Astrocyte (in vitro differentiated cells and primary cell): ENCODE data around the gene ZRANB1. TPM values are rescaled to one million over a fixed set of nuclear protein-coding genes. Genes with fewer than 3 reads are reported as not detected.

Experiments used
- DNase-seq: peaks from one replicate; pipeline ENCODE4 v3.0.0-alpha.2; 2010; ENCODE audit warnings: low read depth
- FAIRE-seq: peaks from 2 replicates; lab custom pipeline; 2011; peaks lifted over from hg19 to GRCh38; lab: Jason Lieb, UNC
- H2AFZ ChIP-seq: 2 replicates; pipeline ENCODE4 v1.6.0; 2012; ENCODE audit warnings: low read depth, low read length, inconsistent platforms
- H3K27ac ChIP-seq: 2 replicates; pipeline ENCODE4 v1.5.1; 2011; ENCODE audit warnings: low read depth, low read length, inconsistent platforms
- H3K27me3 ChIP-seq: 2 replicates; pipeline ENCODE4 v1.6.0; 2011; ENCODE audit warnings: low read length, inconsistent platforms; ENCODE audit not compliant: insufficient read depth
- H3K36me3 ChIP-seq: 2 replicates; pipeline ENCODE4 v1.5.1; 2011; ENCODE audit warnings: low read length, inconsistent platforms; ENCODE audit not compliant: insufficient read depth
- H3K4me1 ChIP-seq: 2 replicates; pipeline ENCODE4 v1.5.1; 2011; ENCODE audit warnings: low read length, inconsistent platforms; ENCODE audit not compliant: insufficient read depth
- H3K4me2 ChIP-seq: 2 replicates; pipeline ENCODE4 v1.6.0; 2012; ENCODE audit warnings: low read length, inconsistent platforms
- H3K4me3 ChIP-seq: 2 replicates; pipeline ENCODE4 v1.5.1; 2011; ENCODE audit warnings: low read depth, mild to moderate bottlenecking, low read length, inconsistent platforms; ENCODE audit not compliant: insufficient read depth
- H3K79me2 ChIP-seq: 2 replicates; pipeline ENCODE4 v1.6.0; 2012; ENCODE audit warnings: mild to moderate bottlenecking, low read length, inconsistent platforms; ENCODE audit not compliant: insufficient read depth
- H3K9ac ChIP-seq: 2 replicates; pipeline ENCODE4 v1.6.0; 2012; ENCODE audit warnings: mild to moderate bottlenecking, low read length, inconsistent platforms
- H3K9me3 ChIP-seq: 2 replicates; pipeline ENCODE4 v1.5.1; 2012; ENCODE audit warnings: low read depth, mild to moderate bottlenecking, low read length, inconsistent platforms; ENCODE audit not compliant: insufficient read depth
- H4K20me1 ChIP-seq: 2 replicates; pipeline ENCODE4 v1.6.0; 2012; ENCODE audit warnings: low read length, inconsistent platforms; ENCODE audit not compliant: insufficient read depth
- H3K27ac Mint-ChIP-seq: one replicate; pipeline ENCODE4 v1.8.0; 2021; ENCODE audit warnings: mild to moderate bottlenecking, mixed read lengths; ENCODE audit not compliant: unreplicated experiment
- H3K27me3 Mint-ChIP-seq: one replicate; pipeline ENCODE4 v1.8.0; 2021; ENCODE audit warnings: low read depth, mixed read lengths; ENCODE audit not compliant: unreplicated experiment
- H3K36me3 Mint-ChIP-seq: one replicate; pipeline ENCODE4 v1.8.0; 2021; ENCODE audit warnings: low read depth, mixed read lengths; ENCODE audit not compliant: unreplicated experiment
- H3K4me1 Mint-ChIP-seq: one replicate; pipeline ENCODE4 v1.8.0; 2021; ENCODE audit warnings: low read depth, mixed read lengths; ENCODE audit not compliant: unreplicated experiment
- H3K4me3 Mint-ChIP-seq: one replicate; pipeline ENCODE4 v1.8.0; 2021; ENCODE audit warnings: mild to moderate bottlenecking, moderate library complexity, mixed read lengths; ENCODE audit not compliant: unreplicated experiment
- H3K9me3 Mint-ChIP-seq: one replicate; pipeline ENCODE4 v1.8.0; 2021; ENCODE audit warnings: mild to moderate bottlenecking, mixed read lengths; ENCODE audit not compliant: unreplicated experiment
- CTCF ChIP-seq: IDR thresholded peaks from 2 replicates; pipeline ENCODE4 v1.5.1; 2011; ENCODE audit warnings: low read depth, mild to moderate bottlenecking, inconsistent platforms, low read length, moderate library complexity; ENCODE audit not compliant: insufficient read depth
- EZH2 ChIP-seq: IDR thresholded peaks from 2 replicates; pipeline ENCODE4 v1.6.1; 2012; ENCODE audit warnings: mild to moderate bottlenecking, low read length, inconsistent platforms; ENCODE audit not compliant: insufficient read depth
- total RNA-seq: library from RNA; stranded (reverse); gene quantifications from 2 replicates; pipeline ENCODE4 v1.2.1, GENCODE V29; 2021

The ZRANB1 gene
- total RNA-seq, 1 donor from 2014 or later: 24.9 TPM

- H3K9ac ChIP-seq: no peak overlapping the region
- H3K4me2 ChIP-seq: no peak overlapping the region
- H3K9me3 ChIP-seq: no peaks in the 10 kb centered on the region
- H4K20me1 ChIP-seq: peaks cover 91% of the 10 kb centered on the region
- FAIRE-seq (no peak), DNase-seq (no peak)
- Mint-ChIP-seq H3K36me3 (peaks cover 12% of the 10 kb centered on the region), H3K27me3 (no peaks in the 10 kb centered on the region), H3K27ac (peak overlapping the region; percentile 36), H3K9me3 (no peaks in the 10 kb centered on the region), H3K4me1 (peaks cover 24% of the 10 kb centered on the region), H3K4me3 (no peak overlapping the region)
- H3K4me3 ChIP-seq: no peak overlapping the region
- H3K4me1 ChIP-seq: peaks cover 24% of the 10 kb centered on the region
- H3K79me2 ChIP-seq: peaks cover 54% of the 10 kb centered on the region
- TF ChIP-seq EZH2: no peak
- no peak for TF ChIP-seq CTCF
- no peaks in the 10 kb centered on the region for H3K36me3 ChIP-seq
- no peaks in the 10 kb centered on the region for H3K27me3 ChIP-seq
- no peak overlapping the region for H2AFZ ChIP-seq
- H3K27ac ChIP-seq: no peak overlapping the region
Measured at GRCh38 chr10:125003901-125004467, 62.1 kb downstream of the ZRANB1 start.

- DNase-seq (no peak), FAIRE-seq (no peak)
- no peak overlapping the region for H2AFZ ChIP-seq
- TF ChIP-seq CTCF: no peak
- TF ChIP-seq EZH2: no peak
- no peak overlapping the region for H3K4me3 Mint-ChIP-seq
- H3K9me3 ChIP-seq: no peaks in the 10 kb centered on the region
- H3K9ac ChIP-seq: no peak overlapping the region
- H3K27me3 ChIP-seq: no peaks in the 10 kb centered on the region
- H3K4me2 ChIP-seq: no peak overlapping the region
- H3K9me3 Mint-ChIP-seq: no peaks in the 10 kb centered on the region
- peaks cover 91% of the 10 kb centered on the region for H4K20me1 ChIP-seq
- no peak overlapping the region for H3K4me3 ChIP-seq
- H3K27me3 Mint-ChIP-seq: no peaks in the 10 kb centered on the region
- no peaks in the 10 kb centered on the region for H3K36me3 ChIP-seq
- peaks cover 57% of the 10 kb centered on the region for H3K79me2 ChIP-seq
- no peak overlapping the region for H3K27ac ChIP-seq
- H3K27ac Mint-ChIP-seq: peak overlapping the region; percentile 36
- H3K36me3 Mint-ChIP-seq: peaks cover 12% of the 10 kb centered on the region
- H3K4me1 Mint-ChIP-seq: peaks cover 28% of the 10 kb centered on the region
- H3K4me1 ChIP-seq: peaks cover 20% of the 10 kb centered on the region
Measured at GRCh38 chr10:125004571-125005311, 62.8 kb downstream of the ZRANB1 start.
